HCT116 (cell line): ENCODE measurements around the gene UTP20.

ENCODE experiments used
- CBX3 ChIP-seq: IDR thresholded peaks from 2 replicates; pipeline ENCODE4 v1.6.1; 2012; ENCODE audit warnings: low read depth
- CEBPB ChIP-seq: IDR thresholded peaks from 2 replicates; pipeline ENCODE4 v1.6.1; 2012; ENCODE audit warnings: low read depth
- EZH2 ChIP-seq: fragments of 200-600 bp; sonication (generic); IDR thresholded peaks from 2 replicates; pipeline ENCODE4 v1.6.1; 2017; ENCODE audit warnings: antibody characterized with exemption, mixed run types
- EZH2phosphoT487 ChIP-seq: fragments of 200-600 bp; IDR thresholded peaks from 2 replicates; pipeline ENCODE4 v1.6.1; 2018; ENCODE audit warnings: antibody characterized with exemption, borderline replicate concordance
- POLR2A ChIP-seq: IDR thresholded peaks from 2 replicates; pipeline ENCODE4 v1.7.0; 2011; ENCODE audit warnings: borderline replicate concordance; ENCODE audit not compliant: insufficient read depth, insufficient read length; ENCODE audit errors: extremely low read depth
- POLR2AphosphoS5 ChIP-seq: IDR thresholded peaks from 2 replicates; pipeline ENCODE4 v1.6.1; 2011; ENCODE audit warnings: mild to moderate bottlenecking, low read depth, low read length, moderate library complexity
- RAD21 ChIP-seq: IDR thresholded peaks from 2 replicates; pipeline ENCODE4 v1.6.1; 2012; ENCODE audit warnings: low read depth, mild to moderate bottlenecking
- SIN3A ChIP-seq: IDR thresholded peaks from 2 replicates; pipeline ENCODE4 v1.6.1; 2012; ENCODE audit warnings: low read depth
- SP1 ChIP-seq: IDR thresholded peaks from 2 replicates; pipeline ENCODE4 v1.6.1; 2012; ENCODE audit warnings: low read depth
- TCF7L2 ChIP-seq: IDR thresholded peaks from 2 replicates; pipeline ENCODE4 v1.7.0; 2011; ENCODE audit warnings: borderline replicate concordance, inconsistent platforms; ENCODE audit not compliant: insufficient read depth, insufficient read length; ENCODE audit errors: extremely low read depth
- ZNF274 ChIP-seq: fragments of 200-500 bp; sonication (Bioruptor generic); IDR thresholded peaks from 2 replicates; pipeline ENCODE4 v1.6.1; 2014; ENCODE audit warnings: mild to moderate bottlenecking, low read depth, low read length, inconsistent platforms
- TF ChIP-seq, protein P1 (sequence below), 3 experiments: fragments of 200-600 bp in 1 of 3; sonication (generic) in 1 of 3; IDR thresholded peaks in 2 of 3; conservative IDR thresholded peaks in 1 of 3; 2 replicates each; pipeline ENCODE4 v1.5.1; 2012 to 2017; ENCODE audit warnings: low read depth in 2 of 3, low read length in 2 of 3, antibody characterized with exemption in 1 of 3, borderline replicate concordance in 1 of 3, control low read depth in 1 of 3, mild to moderate bottlenecking in 1 of 3, mixed read lengths in 1 of 3, mixed run types in 1 of 3, moderate library complexity in 1 of 3; ENCODE audit not compliant: insufficient read depth in 1 of 3
- TF ChIP-seq, protein P2 (sequence below): IDR thresholded peaks from 2 replicates; pipeline ENCODE4 v1.6.1; 2012
- TF ChIP-seq, protein P3 (sequence below): IDR thresholded peaks from 2 replicates; pipeline ENCODE4 v1.6.1; 2012; ENCODE audit warnings: low read depth

DNA sequence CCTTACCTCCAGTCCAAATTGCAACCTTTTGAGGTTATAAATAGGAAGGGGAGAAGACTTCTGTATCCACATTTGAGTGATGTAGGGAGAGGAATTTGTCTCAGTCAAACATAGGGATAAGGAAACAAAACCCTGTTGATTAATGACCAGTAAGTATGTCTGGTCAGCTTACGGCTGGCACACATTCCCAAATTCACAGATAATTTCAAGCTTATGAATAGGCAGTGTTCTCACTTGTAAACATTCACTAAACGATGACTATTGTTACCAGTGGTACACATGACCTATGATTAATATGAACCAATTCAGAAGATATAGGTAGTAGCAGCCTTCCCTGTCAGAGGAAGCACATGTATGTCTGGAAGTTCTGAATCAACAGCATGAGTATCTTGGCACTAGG is 36.8 kb upstream of the UTP20 start:
- TF ChIP-seq RAD21 (no peak), SIN3A (no peak), POLR2A (no peak), CEBPB (no peak), EZH2 (no peak), SP1 (no peak), TCF7L2 (no peak), POLR2AphosphoS5 (no peak), EZH2phosphoT487 (no peak), ZNF274 (no peak), CBX3 (no peak)
- TF ChIP-seq, protein P1, sequence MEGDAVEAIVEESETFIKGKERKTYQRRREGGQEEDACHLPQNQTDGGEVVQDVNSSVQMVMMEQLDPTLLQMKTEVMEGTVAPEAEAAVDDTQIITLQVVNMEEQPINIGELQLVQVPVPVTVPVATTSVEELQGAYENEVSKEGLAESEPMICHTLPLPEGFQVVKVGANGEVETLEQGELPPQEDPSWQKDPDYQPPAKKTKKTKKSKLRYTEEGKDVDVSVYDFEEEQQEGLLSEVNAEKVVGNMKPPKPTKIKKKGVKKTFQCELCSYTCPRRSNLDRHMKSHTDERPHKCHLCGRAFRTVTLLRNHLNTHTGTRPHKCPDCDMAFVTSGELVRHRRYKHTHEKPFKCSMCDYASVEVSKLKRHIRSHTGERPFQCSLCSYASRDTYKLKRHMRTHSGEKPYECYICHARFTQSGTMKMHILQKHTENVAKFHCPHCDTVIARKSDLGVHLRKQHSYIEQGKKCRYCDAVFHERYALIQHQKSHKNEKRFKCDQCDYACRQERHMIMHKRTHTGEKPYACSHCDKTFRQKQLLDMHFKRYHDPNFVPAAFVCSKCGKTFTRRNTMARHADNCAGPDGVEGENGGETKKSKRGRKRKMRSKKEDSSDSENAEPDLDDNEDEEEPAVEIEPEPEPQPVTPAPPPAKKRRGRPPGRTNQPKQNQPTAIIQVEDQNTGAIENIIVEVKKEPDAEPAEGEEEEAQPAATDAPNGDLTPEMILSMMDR (IDR thresholded peaks at IDR 0.05 in 2 of 3, conservative IDR thresholded peaks at IDR 0.05 in 1 of 3; ENCODE audit: borderline replicate concordance in 1 of 3, insufficient read depth in 1 of 3, low read depth in 2 of 3, low read length in 2 of 3): no peak
- TF ChIP-seq, protein P2, sequence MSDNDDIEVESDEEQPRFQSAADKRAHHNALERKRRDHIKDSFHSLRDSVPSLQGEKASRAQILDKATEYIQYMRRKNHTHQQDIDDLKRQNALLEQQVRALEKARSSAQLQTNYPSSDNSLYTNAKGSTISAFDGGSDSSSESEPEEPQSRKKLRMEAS: no peak
- TF ChIP-seq, protein P3, sequence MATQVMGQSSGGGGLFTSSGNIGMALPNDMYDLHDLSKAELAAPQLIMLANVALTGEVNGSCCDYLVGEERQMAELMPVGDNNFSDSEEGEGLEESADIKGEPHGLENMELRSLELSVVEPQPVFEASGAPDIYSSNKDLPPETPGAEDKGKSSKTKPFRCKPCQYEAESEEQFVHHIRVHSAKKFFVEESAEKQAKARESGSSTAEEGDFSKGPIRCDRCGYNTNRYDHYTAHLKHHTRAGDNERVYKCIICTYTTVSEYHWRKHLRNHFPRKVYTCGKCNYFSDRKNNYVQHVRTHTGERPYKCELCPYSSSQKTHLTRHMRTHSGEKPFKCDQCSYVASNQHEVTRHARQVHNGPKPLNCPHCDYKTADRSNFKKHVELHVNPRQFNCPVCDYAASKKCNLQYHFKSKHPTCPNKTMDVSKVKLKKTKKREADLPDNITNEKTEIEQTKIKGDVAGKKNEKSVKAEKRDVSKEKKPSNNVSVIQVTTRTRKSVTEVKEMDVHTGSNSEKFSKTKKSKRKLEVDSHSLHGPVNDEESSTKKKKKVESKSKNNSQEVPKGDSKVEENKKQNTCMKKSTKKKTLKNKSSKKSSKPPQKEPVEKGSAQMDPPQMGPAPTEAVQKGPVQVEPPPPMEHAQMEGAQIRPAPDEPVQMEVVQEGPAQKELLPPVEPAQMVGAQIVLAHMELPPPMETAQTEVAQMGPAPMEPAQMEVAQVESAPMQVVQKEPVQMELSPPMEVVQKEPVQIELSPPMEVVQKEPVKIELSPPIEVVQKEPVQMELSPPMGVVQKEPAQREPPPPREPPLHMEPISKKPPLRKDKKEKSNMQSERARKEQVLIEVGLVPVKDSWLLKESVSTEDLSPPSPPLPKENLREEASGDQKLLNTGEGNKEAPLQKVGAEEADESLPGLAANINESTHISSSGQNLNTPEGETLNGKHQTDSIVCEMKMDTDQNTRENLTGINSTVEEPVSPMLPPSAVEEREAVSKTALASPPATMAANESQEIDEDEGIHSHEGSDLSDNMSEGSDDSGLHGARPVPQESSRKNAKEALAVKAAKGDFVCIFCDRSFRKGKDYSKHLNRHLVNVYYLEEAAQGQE: no peak
